Peyer's patch (tissue), 4 donors: ENCODE data around the gene PDE1C.

Experiments used
- POLR2A ChIP-seq, 2 donors: fragments of 450-650 bp; IDR thresholded peaks; one replicate each; pipeline ENCODE4 v1.5.1; 2017; ENCODE audit warnings: antibody characterized with exemption in 2 of 2, mild to moderate bottlenecking in 2 of 2, moderate library complexity in 2 of 2
- TF ChIP-seq, protein P1 (sequence below), 6 experiments: fragments of 450-650 bp in 4 of 6; fragments of 200-600 bp in 2 of 6; sonication (generic) in 1 of 6; IDR thresholded peaks; one replicate each; pipeline ENCODE4 v1.5.1; 2017 to 2019; ENCODE audit warnings: antibody characterized with exemption in 6 of 6, mild to moderate bottlenecking in 3 of 6, moderate library complexity in 1 of 6

DNA sequence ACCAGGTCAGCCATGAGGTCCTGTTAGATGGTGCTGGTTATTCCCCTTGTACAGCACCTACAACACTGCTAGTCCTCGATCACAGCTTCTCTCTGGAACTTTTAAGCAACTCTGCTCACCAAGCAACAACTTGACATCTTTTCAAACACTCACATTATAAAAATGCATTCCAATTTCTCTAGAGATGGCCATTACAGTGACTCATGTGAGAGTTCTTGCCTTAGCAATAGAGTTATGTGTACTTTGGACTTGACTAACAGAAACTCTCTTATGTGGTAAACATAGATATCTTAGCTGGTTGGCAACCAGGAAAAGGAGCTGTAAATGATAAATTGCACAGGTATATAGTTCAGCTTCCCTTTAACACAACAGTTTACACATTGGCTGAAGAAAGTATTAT is 122.2 kb downstream of the PDE1C start:
- TF ChIP-seq POLR2A (IDR thresholded peaks at IDR 0.05) = no peak
- TF ChIP-seq, protein P1, sequence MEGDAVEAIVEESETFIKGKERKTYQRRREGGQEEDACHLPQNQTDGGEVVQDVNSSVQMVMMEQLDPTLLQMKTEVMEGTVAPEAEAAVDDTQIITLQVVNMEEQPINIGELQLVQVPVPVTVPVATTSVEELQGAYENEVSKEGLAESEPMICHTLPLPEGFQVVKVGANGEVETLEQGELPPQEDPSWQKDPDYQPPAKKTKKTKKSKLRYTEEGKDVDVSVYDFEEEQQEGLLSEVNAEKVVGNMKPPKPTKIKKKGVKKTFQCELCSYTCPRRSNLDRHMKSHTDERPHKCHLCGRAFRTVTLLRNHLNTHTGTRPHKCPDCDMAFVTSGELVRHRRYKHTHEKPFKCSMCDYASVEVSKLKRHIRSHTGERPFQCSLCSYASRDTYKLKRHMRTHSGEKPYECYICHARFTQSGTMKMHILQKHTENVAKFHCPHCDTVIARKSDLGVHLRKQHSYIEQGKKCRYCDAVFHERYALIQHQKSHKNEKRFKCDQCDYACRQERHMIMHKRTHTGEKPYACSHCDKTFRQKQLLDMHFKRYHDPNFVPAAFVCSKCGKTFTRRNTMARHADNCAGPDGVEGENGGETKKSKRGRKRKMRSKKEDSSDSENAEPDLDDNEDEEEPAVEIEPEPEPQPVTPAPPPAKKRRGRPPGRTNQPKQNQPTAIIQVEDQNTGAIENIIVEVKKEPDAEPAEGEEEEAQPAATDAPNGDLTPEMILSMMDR (IDR thresholded peaks at IDR 0.05) = no peak
